Fibroblast of the aortic adventitia (primary cell): ENCODE measurements around the gene ARFGEF3. TPM values are rescaled to one million over a fixed set of nuclear protein-coding genes. Genes with fewer than 3 reads are reported as not detected.

Experiments used
- DNase-seq: peaks from one replicate; pipeline ENCODE4 v3.0.0-alpha.2; 2010; ENCODE audit warnings: low read depth
- H3K4me3 ChIP-seq: 2 replicates; pipeline ENCODE4 v1.5.1; 2011; ENCODE audit warnings: low read depth, mild to moderate bottlenecking, control low read depth, low read length, moderate library complexity
- CTCF ChIP-seq: IDR thresholded peaks from 2 replicates; pipeline ENCODE4 v1.5.1; 2011; ENCODE audit warnings: mild to moderate bottlenecking, low read length, control low read depth, inconsistent platforms; ENCODE audit not compliant: insufficient read depth
- total RNA-seq: library from RNA; depleted of rRNA; stranded (reverse); fragments of >200 nt; gene quantifications from 2 replicates; pipeline ENCODE4 v1.2.3, GENCODE V29; 2012; ENCODE audit warnings: low replicate concordance

The ARFGEF3 gene
- total RNA-seq, 1 donor, result 0.09 TPM

- H3K4me3 ChIP-seq, result no peak overlapping the region
- no peak for DNase-seq
- TF ChIP-seq CTCF, result no peak
These were observed 76.6 kb downstream of the ARFGEF3 start for GRCh38 chr6:138238368-138238767.

GRCh38 chr6:138239774-138240173 lies 78.0 kb downstream of the ARFGEF3 start:
- no peak overlapping the region for H3K4me3 ChIP-seq
- TF ChIP-seq CTCF, result no peak
- no peak for DNase-seq

- no peak for TF ChIP-seq CTCF
- DNase-seq, result no peak
- H3K4me3 ChIP-seq, result no peak overlapping the region
These were observed 78.9 kb downstream of the ARFGEF3 start for GRCh38 chr6:138240476-138241245.

DNA sequence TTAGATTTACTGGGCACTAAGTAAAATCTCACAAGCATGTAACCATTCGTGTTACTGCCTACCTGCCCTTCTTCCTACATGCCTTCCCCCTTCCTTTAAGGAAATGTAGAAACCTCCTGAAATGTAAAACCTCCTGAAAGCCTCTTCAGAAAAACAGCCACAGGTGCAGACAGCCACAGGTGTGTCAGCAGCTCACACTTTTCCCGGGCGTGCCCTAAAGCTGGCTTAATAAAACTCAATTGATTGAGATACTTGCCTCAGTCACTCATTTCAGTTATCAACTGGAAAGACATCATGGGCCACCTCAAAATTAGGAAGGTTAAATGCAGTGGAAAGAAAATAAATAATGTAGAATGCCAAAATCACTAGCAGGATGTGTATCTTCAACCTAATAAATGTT lies 79.6 kb downstream of the ARFGEF3 start:
- no peak for DNase-seq
- no peak overlapping the region for H3K4me3 ChIP-seq
- TF ChIP-seq CTCF, result no peak

DNA sequence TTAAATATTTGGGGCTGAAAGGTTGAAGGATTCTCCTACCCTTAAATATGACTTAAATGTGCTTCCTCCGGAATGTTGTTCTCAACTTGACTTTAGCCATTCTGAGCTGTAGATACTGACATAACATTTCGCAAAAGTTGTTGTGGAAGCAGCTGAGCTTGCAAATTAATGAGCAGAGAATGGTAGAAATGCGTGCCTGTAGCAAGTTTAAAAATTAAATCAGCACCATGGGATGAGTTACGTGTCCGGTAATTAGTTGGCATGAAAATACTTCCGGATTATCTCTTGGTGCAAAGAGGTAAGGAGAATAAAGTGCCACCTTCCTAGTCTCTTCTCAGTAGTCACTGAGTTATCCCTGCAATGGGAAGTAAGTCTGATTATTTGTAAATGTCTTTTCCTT lies 80.2 kb downstream of the ARFGEF3 start:
- DNase-seq, result no peak
- TF ChIP-seq CTCF, result no peak
- no peak overlapping the region for H3K4me3 ChIP-seq

DNA sequence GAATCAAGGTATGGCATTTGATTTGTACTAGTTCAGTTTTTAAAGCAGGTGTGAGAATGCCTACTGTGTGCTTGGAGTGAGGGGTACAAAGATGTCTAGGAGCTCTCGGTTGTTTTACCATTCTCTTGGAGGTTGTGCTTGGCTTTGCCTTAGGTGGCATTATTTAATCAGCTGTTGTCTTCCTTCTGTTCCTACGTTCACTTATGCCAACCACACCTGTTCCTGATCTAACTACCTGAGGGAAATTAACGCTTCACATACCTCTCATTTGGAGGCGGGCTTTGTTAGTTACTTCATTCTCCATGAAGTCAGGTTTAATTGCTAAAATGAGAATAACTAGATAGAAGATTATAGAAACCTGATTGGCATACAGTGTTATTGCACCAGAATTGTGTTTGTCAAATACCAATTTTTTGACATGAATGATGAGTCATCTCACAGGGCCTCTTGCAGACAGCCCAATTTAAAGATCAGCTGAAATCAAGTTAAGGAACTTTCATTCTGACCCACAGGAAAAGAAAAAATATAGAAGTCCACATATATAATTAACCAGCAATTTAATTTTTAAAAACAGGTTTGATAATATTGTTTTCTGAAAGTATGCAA lies 81.4 kb downstream of the ARFGEF3 start:
- H3K4me3 ChIP-seq, result no peak overlapping the region
- TF ChIP-seq CTCF, result no peak
- no peak for DNase-seq
